Central memory CD8-positive, alpha-beta T cell (primary cell): ENCODE data around the gene FMN1.

Source experiments
- ATAC-seq: fragments of 150-1000 bp; cut with Tn5 transposase; replicated peaks from 2 replicates; pipeline ENCODE4 v1.10.0; 2022; ENCODE audit warnings: mild to moderate bottlenecking, moderate FRiP score, moderate number of reproducible peaks; ENCODE audit not compliant: poor library complexity, severe bottlenecking; ENCODE audit errors: extremely low read depth
- DNase-seq, 2 donors: peaks; one replicate each; pipeline ENCODE4 v3.0.0; 2021; ENCODE audit warnings: low spot score in 2 of 2
- H3K27ac Mint-ChIP-seq: one replicate; pipeline ENCODE4 v1.8.0; 2022; ENCODE audit warnings: low read depth, mild to moderate bottlenecking, moderate library complexity, mixed read lengths
- H3K27me3 Mint-ChIP-seq: one replicate; pipeline ENCODE4 v1.8.0; 2022; ENCODE audit warnings: mixed read lengths
- H3K36me3 Mint-ChIP-seq: one replicate; pipeline ENCODE4 v1.8.0; 2022; ENCODE audit warnings: mild to moderate bottlenecking, moderate library complexity, mixed read lengths; ENCODE audit not compliant: insufficient read depth
- H3K4me1 Mint-ChIP-seq: one replicate; pipeline ENCODE4 v1.8.0; 2022; ENCODE audit warnings: mixed read lengths
- H3K4me3 Mint-ChIP-seq: one replicate; pipeline ENCODE4 v1.8.0; 2022; ENCODE audit warnings: mild to moderate bottlenecking, moderate library complexity, mixed read lengths
- H3K9me3 Mint-ChIP-seq: one replicate; pipeline ENCODE4 v1.8.0; 2022; ENCODE audit warnings: mixed read lengths

Gene FMN1

GRCh38 chr15:33211176-33211808 is 16.8 kb upstream of the FMN1 start:
- ATAC-seq (no peak), DNase-seq (no peak)
- no peak overlapping the region for H3K27ac Mint-ChIP-seq
- H3K27me3 Mint-ChIP-seq = no peaks in the 10 kb centered on the region
- no peaks in the 10 kb centered on the region for H3K9me3 Mint-ChIP-seq
- no peaks in the 10 kb centered on the region for H3K4me1 Mint-ChIP-seq
- no peak overlapping the region for H3K4me3 Mint-ChIP-seq
- no peaks in the 10 kb centered on the region for H3K36me3 Mint-ChIP-seq

DNA sequence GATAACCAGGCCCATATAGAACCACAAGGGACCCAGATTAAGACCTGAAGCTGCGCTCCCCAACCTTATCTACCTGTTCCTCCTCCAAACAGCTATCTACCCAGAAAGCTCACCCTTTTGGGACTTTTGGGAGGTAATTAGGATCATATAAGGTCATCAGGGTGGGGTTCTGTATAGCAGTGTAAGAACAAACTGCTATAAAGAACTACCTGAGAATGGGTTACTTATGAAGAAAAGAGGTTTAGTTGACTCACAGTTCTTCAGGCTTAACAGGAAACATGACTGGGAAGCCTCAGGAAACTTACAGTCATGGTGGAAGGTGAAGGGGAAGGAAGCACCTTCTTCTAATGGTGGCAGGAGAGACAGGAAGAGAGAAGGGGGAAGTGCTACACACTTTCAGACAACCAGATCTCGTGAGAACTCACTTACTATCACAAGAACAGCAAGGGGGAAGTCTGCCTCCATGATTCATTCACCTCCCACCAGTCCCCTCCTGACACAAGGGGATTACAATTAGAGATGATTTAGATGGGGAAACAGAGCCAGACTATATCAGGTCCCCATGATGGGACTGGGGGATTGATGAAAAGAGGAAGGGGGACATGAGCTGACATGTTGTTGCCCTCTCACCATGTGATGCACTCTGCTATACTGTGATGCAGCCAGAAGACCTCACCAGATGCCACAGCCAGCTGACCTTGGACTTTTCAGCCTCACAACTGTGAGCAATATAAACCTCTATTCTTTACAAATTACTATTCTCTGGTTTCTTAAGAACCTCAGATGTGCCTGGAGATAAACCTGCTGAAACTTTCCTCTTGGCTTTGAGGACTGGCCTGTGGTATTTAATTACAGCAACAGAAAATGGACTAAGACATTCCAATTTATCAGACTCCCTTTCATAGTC is 15.3 kb upstream of the FMN1 start:
- no peak for ATAC-seq
- H3K27ac Mint-ChIP-seq = no peak overlapping the region
- no peaks in the 10 kb centered on the region for H3K27me3 Mint-ChIP-seq
- no peaks in the 10 kb centered on the region for H3K36me3 Mint-ChIP-seq
- no peaks in the 10 kb centered on the region for H3K4me1 Mint-ChIP-seq
- H3K9me3 Mint-ChIP-seq = no peaks in the 10 kb centered on the region
- DNase-seq = no peak
- no peak overlapping the region for H3K4me3 Mint-ChIP-seq

- Mint-ChIP-seq H3K4me3 (no peak overlapping the region), H3K9me3 (no peaks in the 10 kb centered on the region), H3K4me1 (no peaks in the 10 kb centered on the region), H3K27me3 (no peaks in the 10 kb centered on the region), H3K27ac (no peak overlapping the region), H3K36me3 (no peaks in the 10 kb centered on the region)
- ATAC-seq = no peak
- no peak for DNase-seq
Measured at GRCh38 chr15:33207646-33208045, 13.1 kb upstream of the FMN1 start.

DNA sequence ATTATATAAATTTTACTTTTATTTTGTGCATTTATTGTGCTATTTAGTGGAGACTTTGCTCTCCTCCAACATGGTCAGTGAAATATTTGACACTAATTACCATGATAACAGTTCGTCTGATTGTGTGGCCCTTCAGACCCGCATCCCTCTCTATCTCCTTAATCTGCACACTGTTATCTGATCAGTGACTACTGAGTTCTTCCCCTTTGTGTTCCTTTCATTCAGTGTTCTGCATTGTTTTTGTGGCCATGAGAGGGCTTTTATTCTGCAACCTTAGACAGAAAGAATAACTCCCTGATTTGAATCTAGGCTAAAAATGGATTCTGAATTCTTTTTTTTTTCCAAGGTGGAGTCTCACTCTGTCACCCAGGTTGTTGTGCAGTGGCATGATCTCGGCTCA is 11.9 kb upstream of the FMN1 start:
- DNase-seq = no peak
- Mint-ChIP-seq H3K27ac (no peak overlapping the region), H3K36me3 (no peaks in the 10 kb centered on the region), H3K9me3 (no peaks in the 10 kb centered on the region), H3K4me3 (no peak overlapping the region), H3K27me3 (no peaks in the 10 kb centered on the region), H3K4me1 (peaks cover 7% of the 10 kb centered on the region)
- ATAC-seq = no peak

DNA sequence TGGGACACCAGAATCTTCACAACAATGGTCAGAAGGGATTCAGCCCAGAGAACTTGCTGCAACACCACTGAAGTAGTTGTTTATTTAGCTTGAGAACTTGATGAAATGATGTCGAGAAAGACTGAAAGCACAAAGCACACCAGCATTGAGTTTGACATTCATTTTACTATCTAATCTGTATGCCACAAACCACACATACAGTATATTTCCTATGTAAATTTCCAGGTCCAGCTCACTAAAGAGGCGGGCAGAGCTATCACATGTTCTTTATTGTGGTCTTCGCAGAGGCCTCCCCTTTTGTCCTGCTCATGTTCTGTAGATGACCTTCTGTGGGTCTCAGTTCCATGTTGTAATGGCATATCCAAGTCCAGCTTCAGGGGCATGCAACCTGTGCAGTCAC is 10.4 kb upstream of the FMN1 start:
- H3K36me3 Mint-ChIP-seq = no peaks in the 10 kb centered on the region
- no peak for DNase-seq
- no peaks in the 10 kb centered on the region for H3K9me3 Mint-ChIP-seq
- no peak for ATAC-seq
- H3K4me3 Mint-ChIP-seq = no peak overlapping the region
- no peak overlapping the region for H3K27ac Mint-ChIP-seq
- H3K4me1 Mint-ChIP-seq = peaks cover 11% of the 10 kb centered on the region
- no peaks in the 10 kb centered on the region for H3K27me3 Mint-ChIP-seq

DNA sequence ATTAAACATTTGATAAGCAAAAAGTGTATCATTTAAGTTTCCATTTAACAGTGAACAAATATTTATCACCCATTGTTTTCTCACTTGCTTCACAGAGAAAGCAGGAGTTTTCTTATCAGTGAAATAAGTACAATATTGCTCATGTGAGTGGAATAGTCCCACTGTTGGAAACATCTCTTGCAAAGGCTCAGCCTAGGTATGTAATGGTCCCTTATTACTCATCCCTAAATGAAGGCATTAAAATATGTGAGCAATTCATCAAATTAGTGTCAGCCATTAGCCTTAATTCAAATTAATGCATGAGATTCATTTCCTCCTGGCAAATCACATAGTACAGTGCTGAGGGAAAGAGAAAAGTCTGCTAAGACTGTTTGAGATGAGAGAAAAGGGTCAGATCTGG is 9.6 kb upstream of the FMN1 start:
- Mint-ChIP-seq H3K27ac (no peak overlapping the region), H3K4me3 (no peak overlapping the region), H3K4me1 (peaks cover 11% of the 10 kb centered on the region), H3K27me3 (no peaks in the 10 kb centered on the region), H3K36me3 (no peaks in the 10 kb centered on the region), H3K9me3 (no peaks in the 10 kb centered on the region)
- DNase-seq (no peak), ATAC-seq (no peak)

- Mint-ChIP-seq H3K4me1 (peaks cover 11% of the 10 kb centered on the region), H3K27ac (peak overlapping the region; percentile 52), H3K27me3 (no peaks in the 10 kb centered on the region), H3K4me3 (peak overlapping the region; percentile 66), H3K36me3 (no peaks in the 10 kb centered on the region), H3K9me3 (no peaks in the 10 kb centered on the region)
- DNase-seq = peak in 1 of 2 donors; percentile 10
- ATAC-seq = peak; percentile 76
Measured at GRCh38 chr15:33201491-33202231, 7.1 kb upstream of the FMN1 start.

DNA sequence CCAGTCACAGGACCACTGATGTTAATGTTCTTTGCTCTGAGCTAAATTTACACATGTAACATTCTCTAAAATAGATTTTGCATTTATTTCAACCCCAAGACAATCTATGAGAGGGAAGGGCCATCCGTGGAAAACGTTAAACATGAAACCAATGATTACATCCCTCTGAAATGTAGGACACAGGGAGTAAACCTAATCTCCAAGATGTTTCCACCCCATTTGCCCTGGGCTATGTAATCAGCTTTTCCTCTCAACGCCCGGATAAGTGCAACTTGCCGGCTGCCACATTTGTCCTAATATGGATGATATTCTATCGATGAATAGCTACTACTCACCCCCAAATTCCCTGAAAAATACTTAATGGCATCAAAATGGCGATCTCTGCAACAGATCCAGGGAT is 6.4 kb upstream of the FMN1 start:
- Mint-ChIP-seq H3K4me3 (no peak overlapping the region), H3K4me1 (peaks cover 16% of the 10 kb centered on the region), H3K36me3 (no peaks in the 10 kb centered on the region), H3K9me3 (no peaks in the 10 kb centered on the region), H3K27ac (no peak overlapping the region), H3K27me3 (peaks cover 7% of the 10 kb centered on the region)
- no peak for DNase-seq
- ATAC-seq = no peak

DNA sequence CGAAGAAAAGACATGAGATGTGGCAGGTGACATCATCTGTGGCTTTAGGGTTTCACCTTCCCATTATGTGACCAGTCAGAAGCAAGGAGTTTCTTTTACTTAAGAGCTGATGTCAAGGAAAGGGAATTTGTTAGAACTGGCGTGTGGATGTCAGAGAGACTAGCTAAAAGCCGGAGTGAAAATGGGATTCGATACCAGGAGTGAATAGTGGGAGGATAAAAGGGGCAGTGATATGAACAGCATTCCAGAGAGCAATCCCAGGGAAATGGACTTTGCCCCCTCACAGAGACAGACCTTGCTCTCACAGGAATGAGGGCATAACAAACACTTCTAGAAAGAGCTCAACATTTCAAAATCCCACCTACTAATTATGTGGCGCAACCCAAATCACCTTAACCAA is 5.9 kb upstream of the FMN1 start:
- H3K27me3 Mint-ChIP-seq = peaks cover 7% of the 10 kb centered on the region
- no peaks in the 10 kb centered on the region for H3K9me3 Mint-ChIP-seq

GRCh38 chr15:33198541-33198940 is 4.0 kb upstream of the FMN1 start:
- no peaks in the 10 kb centered on the region for H3K36me3 Mint-ChIP-seq
- ATAC-seq (no peak), DNase-seq (no peak)
- no peak overlapping the region for H3K4me3 Mint-ChIP-seq
- H3K4me1 Mint-ChIP-seq = peaks cover 31% of the 10 kb centered on the region
- no peaks in the 10 kb centered on the region for H3K9me3 Mint-ChIP-seq
- H3K27ac Mint-ChIP-seq = no peak overlapping the region
- H3K27me3 Mint-ChIP-seq = peaks cover 7% of the 10 kb centered on the region

More for the DNA sequence above, 5.9 kb upstream of the FMN1 start:
- no peak for DNase-seq
- Mint-ChIP-seq H3K4me3 (no peak overlapping the region), H3K36me3 (no peaks in the 10 kb centered on the region), H3K4me1 (peaks cover 16% of the 10 kb centered on the region), H3K27ac (no peak overlapping the region)
- ATAC-seq = no peak

- Mint-ChIP-seq H3K36me3 (no peaks in the 10 kb centered on the region), H3K4me1 (peaks cover 31% of the 10 kb centered on the region), H3K9me3 (no peaks in the 10 kb centered on the region), H3K4me3 (no peak overlapping the region), H3K27me3 (peaks cover 15% of the 10 kb centered on the region), H3K27ac (no peak overlapping the region)
- ATAC-seq = no peak
- DNase-seq = no peak
Measured at GRCh38 chr15:33197636-33198035, 3.1 kb upstream of the FMN1 start.

DNA sequence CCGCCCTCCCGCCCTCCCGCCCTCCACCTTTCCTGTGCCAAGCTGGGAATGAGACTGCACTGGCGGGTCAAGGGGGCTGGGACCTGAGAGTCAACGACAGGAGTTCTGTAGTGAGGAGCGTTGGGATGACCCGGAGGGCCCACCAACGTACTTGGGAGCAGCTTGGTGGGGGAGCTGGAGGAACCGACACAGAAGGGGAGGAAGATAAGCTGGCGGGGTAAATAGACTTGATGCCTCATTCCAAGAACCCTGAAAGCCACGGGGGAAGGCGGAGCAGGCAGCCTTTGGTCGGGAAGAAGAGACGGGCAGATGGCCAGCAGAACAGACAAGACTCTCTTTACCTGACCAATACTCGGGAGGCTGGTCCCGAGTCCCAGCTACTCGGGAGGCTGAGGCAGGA is 277 bp downstream of the FMN1 start:
- no peak for DNase-seq
- no peaks in the 10 kb centered on the region for H3K9me3 Mint-ChIP-seq
- no peaks in the 10 kb centered on the region for H3K36me3 Mint-ChIP-seq
- peak overlapping the region; percentile 10 for H3K27ac Mint-ChIP-seq
- no peak for ATAC-seq
- peaks cover 20% of the 10 kb centered on the region for H3K4me1 Mint-ChIP-seq
- peak overlapping the region; percentile 71 for H3K4me3 Mint-ChIP-seq
- H3K27me3 Mint-ChIP-seq = peaks cover 29% of the 10 kb centered on the region
